DMS79 (cell line): Measurements from ENCODE around the gene AKAP7.

ENCODE experiments used
- DNase-seq: peaks from one replicate; lab custom pipeline; 2025; lab: John Stamatoyannopoulos, UW

AKAP7 gene

DNA sequence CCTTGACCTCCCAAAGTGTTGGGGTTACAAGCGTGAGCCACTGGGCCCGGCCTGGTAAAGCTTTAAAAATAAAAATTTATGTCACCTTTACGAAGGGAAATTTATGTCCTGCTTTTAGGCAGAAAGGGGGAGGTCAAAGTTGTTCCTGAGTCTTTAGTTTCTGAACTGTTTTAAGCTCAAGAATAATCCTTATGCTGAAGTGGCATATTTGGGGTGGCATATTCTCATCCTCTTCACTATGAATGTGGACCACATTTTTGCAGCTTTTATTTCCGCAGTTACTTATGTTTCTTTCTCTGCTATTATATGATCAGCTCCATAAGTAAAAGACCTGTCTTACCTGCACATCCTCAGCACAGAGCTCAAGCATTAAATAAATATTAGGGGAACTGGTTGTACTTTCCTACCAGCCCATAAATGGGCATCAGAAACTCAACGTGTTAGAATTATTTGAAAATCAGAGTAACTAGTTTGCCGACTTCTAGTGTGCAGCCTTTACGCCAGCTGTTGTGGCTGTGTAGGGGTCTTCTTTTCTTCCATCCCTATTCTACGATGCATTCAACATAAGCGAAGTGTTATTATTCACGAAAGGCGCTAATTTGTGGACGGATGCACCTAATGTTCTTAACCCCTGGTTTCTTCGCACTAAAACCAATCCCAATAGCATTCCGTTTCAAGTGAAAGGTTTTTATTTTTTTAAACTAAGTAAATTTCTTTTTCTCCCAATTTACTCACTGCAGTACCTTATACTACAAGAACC, 867 bp upstream of the AKAP7 start:
- no peak for DNase-seq

DNA sequence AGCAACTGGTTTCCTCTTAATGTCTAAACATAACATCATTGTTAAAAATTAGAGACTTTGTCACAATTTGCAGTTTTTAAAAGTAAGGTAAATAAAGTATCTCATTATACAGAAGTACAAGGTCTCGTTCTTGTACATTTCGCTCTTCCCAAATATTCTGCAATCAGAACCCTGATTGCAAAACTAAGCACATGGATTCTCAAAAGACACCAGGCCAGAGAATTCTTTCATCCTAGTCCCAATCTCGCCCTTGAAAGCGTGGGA, 355 bp upstream of the AKAP7 start:
- no peak for DNase-seq

DNA sequence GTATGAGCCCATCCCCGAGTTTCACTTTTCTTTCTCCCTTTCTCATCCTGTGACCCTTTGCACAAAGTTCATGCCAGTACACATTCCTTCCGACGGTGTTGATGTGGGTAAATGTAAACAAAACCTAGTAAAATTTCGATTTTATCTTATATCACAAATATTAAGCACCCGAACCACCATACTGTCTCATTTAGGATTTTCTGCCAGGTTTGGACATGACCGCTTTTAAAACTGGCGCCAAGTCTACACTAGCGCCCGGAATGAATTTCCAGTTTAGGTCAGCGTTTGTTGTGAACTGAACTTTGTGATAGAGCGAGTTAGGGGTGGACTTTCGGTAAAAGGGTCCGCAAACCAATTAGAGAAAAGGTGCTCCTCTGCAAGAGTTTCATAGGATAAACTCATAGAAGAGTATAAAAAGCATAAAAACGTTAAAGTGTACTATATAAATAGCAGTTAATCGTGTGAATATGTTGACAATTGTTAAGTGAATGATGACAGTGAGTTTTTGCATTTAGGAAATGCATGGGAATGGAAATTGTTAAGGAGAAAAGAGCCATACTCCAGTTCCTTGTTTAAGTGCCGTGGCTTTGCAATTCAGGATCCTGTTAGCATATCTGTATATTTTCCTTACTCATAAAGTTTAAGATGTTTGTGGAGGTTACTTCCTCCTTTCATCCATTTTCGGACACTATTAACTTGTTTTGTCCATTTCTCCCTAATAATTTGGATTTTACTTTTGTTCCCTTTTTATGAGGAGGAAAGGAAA, 937 bp downstream of the AKAP7 start:
- DNase-seq: no peak

DNA sequence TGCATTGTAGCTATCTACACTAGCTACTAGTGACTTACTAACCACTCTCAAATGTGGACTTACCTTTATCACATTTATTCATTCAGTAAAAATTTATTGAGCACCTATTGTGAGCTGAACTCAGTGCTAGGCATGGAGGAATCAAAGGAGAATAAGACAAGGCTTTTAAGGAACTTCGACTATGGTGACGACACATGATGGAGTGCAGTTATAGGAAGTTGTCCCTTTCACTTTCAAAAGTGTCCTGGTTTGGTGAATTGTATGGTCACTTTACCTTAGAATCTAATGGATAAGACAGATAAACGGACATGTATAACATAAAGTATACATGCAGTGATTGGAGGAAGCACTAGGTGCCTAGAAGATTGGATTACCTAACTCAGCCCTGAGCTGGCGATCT, 4.3 kb downstream of the AKAP7 start:
- DNase-seq: no peak

DNA sequence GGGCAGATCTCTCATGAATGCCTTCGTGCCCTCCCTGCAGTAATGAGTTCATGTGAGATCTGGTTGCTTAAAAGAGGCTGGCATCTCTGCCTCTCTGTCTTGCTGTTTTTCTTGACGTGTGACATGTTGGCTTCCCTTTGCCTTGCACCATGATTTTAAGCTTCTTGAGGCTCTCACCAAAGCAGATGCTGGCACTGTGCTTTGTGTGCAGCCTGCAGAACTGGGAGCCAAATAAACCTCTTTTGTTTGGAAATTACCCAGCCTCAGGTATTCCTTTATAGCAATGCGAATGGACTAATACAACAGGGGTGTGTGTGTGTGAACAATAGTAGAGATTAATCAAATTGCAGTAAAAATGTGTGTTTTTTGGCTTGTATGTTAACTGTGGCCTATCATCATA, 8.1 kb downstream of the AKAP7 start:
- DNase-seq: no peak

DNA sequence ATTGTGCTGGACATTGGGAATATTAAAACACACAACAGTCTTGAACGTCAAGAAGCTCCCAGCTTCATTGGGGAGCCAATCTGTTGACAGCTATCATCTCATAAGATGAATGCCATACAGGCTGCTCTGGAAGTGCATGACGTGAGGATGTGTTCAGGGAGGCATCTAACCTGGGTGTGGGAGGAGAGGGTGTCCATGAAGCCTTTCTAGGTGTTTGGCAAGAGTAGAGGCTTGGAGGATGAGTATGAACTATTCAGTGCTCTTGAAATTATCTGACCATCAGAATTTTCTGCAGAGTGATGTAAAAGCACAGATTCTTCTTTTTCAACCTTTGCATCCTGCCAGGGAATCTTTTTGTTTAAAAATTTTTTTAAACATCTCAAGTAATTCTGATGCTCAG, 11.6 kb downstream of the AKAP7 start:
- no peak for DNase-seq

DNA sequence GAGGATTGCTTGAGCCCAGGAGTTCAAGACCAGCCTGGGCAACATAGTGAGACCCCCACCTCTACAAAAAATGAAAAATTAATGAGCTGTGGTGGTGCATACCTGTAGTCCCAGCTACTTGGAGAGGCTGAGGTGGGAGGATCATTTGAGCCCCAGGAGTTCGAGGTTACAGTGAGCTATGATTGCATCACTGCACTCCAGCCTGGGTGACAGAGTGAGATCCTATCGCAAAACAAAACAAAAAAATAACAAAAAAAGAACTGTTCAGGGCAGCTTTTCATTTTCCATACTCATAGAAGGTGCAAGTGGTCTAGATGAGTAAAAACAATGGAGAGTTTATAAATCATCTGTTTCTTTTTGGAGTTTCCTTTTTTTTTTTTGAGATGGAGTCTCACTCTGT, 21.1 kb downstream of the AKAP7 start:
- no peak for DNase-seq

DNA sequence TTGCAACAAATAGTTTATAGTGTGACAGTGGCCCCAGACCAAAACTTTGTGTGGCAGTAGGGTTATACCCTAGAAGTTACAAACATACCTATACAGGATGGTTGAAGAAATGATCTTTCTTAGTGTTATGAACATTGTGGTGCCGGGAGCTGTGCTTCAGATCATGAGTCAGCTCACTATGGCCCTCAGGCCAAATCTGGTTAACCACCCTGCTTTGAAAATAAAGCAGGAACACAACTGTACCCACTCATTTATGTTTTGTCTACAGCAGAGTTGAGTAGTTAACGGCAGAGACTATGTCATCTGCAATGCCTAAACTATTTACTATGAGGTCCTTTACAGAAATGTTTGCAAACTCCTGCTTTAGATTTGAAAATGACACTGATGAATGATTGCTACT, 24.3 kb downstream of the AKAP7 start:
- no peak for DNase-seq

DNA sequence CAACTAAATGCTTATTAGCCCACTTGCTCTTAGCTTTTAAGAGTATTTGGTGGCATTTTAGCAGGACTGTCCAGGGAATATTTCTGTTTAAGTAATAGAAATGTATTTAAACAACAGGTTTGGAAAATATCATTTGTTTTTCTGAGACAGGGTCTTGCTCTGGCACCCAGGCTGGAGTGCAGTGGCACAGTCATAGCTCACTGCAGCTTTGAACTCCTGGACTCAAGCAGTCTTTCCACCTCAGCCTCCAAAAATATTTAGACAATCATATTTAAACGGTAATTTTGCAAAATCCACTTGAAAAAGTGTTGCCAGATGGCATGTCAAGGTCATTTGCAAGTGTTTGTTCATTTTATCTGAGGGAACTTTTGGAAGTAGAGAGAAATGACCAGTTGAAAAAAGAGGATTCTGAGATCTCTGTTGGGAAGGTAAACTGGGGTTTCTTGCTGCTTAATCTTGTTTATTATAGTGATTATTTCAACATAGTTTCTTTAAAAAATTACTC, 25.0 kb downstream of the AKAP7 start:
- no peak for DNase-seq

DNA sequence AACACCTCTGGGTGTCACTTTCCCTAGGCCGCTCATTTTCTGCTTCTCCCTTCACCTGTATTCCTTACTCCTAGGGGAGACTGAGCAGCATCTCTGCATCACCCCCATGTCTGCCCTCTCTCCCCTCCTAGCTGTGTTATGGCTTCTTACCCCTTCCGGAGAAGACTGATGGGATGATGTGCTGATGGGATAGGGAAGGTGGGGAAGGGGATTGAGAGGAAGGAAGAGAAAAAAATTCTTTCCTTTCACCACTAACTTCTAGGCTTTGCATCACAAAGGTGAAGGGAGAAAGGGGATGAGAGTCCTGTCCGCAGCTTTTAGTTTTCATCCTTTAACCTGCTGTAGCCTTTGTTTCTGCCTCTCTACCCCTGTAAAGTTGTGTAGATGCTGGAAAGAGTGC, 26.7 kb downstream of the AKAP7 start:
- DNase-seq: no peak

DNA sequence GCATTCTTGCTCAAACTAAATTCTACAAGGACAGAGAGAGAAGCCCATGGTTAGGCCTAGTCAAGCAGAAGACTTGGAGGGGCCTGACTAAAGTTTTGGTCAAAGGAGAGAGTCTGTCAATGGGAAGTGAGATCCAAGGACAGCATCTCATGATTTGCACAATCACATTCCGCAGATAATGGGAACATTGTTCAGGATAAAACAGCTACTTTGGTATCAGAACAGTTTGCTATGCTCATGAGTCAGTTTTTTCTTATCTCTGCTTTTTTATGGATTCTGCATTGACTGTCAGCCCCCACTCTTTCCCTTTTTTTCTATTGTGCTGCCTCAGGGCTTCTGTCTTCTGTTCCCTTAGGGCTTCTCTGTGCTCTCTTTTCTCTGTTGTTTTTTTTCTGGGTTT, 28.6 kb downstream of the AKAP7 start:
- no peak for DNase-seq

DNA sequence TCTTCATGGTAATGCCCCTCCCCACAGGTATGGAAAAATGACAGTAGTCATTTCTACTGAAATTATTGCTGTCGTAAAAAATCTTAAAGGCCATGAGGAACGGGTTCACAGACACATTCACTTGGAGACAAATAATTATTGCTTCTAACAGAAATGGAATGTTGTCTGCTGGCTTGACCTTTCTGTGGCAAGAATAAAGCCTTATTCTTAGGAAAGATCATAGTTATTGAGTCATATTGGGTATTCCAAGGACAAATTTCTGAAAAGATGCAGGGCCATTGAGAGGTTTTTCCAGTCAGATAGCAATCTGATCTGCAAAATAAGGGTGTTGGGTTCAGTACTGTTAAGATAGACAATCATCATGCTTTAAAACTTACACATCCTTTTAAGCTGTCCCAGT, 29.2 kb downstream of the AKAP7 start:
- DNase-seq: no peak

DNA sequence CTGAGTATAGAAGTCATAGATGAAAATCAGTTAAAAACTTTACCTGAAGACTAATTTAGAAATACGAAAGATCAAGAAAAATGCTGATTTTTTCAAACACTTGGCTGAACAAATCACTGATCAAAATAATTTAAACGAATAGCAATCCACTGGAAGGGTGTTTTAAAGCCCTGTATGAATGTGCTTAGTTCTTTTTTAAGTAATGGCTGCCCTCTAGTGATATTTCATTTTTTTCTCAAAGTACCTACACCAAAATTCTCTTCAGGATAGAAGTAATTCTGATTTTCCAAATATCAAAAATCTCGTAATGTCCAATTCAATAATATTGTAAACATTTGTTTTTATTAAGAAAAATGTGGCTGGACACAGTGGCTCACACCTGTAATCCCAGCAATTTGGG, 32.5 kb downstream of the AKAP7 start:
- no peak for DNase-seq

DNA sequence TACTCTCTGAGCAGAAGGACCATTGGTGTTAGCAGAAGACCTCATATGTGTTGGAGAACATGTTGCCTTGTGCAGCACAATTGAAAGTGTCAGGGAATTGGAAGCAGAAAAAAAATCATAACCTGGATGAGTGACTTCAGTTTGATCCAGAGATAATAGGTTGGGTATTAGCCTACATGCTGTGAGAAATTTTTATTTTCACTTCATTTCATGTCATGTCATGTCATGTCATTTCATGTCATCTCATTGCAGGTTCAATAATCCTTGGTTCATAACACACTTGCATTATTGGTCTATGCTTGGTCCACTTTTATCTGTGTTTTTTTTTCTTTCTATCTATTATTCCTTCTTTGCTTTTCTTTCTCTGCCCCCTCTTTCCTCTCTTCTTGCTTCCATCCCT, 34.3 kb downstream of the AKAP7 start:
- DNase-seq: no peak

DNA sequence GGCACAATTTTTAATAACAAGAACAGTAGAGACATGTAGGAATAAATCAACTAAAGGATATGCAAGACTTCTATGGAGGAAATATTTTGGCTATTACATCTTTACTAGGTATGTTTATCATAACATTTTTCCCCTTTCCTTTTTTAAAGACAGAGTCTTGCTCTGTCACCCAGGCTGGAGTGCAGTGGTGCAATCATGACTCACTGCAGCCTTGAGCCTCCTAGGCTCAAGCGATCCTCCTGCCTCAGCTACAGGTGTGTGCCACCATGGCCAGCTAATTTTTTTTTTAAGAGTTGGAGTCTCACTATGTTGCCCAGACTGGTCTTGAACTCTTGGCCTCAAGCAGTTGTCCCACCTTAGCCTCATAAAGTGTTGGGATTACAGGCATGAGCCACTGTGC, 37.0 kb downstream of the AKAP7 start:
- no peak for DNase-seq

DNA sequence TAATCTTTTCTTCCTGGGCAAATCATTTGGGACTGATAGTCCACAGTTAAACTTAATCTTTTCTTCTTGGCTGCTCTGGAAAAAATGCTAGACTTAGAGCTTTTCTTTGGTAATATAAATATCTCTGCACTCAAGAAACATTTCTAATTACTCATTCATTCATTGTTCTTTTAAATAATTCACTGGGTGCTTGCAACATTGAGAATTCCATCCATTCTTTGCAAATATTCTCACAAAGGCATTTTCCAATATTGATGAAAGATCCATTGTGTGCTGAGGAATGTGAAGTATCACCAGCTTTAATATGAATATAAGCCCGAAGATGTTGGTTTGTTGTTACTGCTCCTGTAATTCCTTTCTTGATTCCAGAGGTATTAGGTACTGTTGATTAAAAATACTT, 38.4 kb downstream of the AKAP7 start:
- DNase-seq: no peak

DNA sequence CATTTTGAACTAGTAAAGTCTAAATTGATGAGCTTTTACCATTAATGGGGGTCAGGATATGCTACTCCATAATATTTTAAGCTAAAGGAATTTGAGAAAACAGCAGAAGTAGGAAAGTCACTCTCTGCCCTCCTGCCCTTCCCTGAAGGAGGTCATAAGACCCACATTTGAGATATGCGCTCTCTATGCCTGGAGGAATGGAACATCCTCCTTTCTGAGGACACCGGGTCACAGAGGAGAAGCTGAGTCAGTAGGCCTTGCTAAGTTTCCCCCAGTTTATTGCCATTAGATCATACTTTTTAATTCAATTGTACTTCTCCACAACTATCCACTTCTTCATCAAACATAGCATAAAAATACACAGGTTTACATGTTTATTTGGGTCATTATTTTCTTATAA, 40.3 kb downstream of the AKAP7 start:
- DNase-seq: no peak

DNA sequence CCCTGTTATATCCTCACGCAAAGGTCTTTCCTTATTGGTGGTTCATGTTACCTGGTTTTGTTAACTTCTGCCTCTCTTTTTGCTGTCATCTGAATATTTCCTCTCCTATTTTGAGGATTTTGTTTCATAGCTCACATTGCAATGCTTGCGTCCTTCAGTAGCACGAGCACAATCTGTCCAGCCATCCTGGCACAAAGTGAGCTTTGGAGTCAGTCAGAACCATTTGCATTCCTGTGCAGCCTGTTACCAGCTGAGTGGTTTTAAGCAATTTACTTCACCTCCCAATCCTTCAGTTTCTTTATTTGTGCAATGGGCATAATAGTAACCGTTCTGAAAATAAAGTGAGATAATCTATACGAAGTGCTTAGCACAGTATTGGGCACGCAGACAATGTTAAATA, 42.7 kb downstream of the AKAP7 start:
- DNase-seq: no peak

DNA sequence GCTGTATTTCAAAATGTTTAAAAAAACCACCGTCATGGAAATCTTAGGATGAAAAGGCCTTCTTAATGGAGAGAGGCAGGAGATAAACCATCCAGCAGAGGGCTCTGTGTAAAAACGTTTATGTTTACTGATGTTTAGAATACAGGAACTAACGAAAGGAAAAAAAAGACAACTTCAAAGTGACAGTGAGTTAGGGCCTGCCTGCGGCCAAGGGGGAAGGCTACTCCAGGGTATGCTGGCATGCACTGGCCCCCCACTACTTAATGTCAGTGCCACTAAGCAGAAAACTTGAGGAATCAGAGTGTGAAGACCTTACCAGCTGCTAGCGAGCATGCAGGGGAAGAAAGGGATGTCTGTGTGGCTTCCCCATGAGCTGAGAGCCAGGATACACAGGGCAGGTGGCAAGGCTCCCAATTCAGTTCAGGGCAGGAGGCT, 47.7 kb downstream of the AKAP7 start:
- no peak for DNase-seq

DNA sequence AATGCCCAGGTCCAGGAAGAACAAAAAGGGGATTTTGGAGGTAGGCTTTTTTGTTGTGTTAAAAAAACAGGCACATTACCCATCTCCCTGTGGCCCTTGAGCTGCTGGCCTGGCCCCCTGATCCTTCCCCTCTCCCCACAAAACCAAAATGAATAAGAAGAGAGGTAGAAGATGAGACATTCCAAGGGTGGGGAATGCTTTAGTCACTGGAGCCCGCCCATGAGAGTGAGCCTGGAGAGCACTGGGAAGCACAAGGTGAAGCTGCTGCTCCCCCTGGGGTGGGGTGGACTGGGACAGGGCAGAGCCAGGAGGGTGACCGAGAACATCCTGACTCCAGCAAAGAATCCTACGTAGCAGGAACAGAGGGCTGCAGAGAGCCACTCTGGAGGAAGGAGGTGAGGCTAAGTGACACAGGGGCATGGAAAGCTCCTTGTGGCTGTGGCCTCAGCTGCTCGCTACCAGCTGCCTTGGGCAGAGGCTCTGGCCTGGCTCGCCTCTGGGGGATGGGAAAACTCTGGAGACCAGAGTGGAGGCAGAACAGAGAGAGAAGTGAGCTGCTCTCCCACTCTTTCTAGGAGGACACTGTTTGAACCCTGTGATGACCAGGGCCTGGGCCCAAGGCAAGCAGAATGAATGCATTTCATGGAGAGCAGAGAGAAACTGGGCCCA, 48.3 kb downstream of the AKAP7 start:
- no peak for DNase-seq

DNA sequence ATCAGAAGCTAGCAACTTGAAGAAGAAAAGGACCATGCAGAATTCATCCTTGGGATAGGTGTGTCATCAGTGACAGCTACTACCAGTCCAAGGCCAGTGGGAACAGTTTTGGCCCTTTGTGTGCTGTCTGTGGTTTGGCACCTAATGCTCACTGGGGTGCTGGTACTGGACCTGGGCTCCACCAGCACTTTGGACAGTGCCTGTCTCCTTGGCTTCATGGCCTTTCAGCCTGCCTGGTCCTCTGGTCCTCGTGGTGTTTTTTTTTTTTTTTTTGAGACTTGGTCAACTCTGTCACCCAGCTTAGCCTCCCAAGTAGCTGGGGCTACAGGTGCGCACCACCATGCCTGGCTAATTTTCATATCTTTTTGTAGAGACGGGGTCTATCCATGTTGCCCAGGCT, 56.3 kb downstream of the AKAP7 start:
- no peak for DNase-seq

DNA sequence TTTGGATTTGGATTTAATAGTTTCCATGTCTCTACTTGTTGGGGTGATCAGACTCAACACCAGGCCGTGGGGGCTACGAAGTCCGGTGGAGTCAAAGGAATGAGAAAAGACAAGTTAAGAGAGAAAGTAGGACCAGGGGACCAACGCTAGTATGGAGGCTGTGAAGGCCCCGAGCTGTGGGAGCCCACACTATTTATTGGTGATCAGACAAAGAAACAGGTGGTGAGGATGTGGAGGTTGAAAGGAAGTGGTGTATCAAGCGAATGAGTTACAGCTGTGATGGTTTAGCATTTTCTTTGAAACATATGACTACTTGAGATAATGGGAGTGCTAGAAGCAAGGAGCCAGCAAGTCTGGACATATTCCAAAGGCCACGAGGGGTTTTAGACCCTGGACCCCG, 62.4 kb downstream of the AKAP7 start:
- no peak for DNase-seq

DNA sequence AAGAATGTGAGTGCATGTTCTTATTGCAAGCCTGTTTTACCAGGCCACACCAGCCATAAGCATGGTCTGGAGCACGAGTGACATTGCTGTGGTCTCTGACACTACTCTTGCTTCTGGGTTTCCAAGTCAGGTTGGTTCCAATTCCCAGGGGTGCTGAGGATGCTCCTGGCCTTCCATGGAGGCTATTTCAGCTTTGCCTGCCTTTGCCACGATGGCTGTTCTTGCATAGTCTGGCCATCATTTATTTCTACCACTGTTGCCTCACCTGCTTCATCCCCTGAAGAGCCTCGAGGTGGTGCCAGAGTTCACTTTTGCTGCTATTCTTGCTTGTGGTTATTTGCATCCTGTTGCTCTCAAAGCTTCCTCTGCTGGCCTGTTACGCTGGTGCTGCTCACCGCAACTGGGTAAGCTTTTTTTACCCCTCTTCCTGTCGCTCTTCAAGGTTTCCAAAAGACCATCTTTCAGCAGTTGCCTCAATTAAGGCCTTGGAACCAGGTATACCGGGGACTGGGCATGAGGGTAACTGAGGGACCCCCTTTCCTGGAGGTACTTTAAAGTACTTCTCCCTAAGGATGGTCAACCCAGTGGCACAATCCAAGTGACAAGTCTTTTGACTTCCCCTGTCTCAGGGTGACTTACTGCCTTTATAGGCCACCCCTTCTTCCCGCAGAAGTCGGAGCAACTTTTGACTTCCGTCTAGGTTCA, 64.5 kb downstream of the AKAP7 start:
- DNase-seq: no peak
